Stimulated activated CD8-positive, alpha-beta memory T cell treated with anti-CD3 and anti-CD28 coated beads, Interleukin-4, amount 100 ng/mL, for 1 hour (primary cell): ENCODE measurements around the gene LOC101059915.

Experiments used
- DNase-seq, 2 donors: peaks; one replicate each; pipeline ENCODE4 v3.0.0-alpha.2; 2020; ENCODE audit warnings: low read depth in 2 of 2, low spot score in 1 of 2

LOC101059915 gene

DNA sequence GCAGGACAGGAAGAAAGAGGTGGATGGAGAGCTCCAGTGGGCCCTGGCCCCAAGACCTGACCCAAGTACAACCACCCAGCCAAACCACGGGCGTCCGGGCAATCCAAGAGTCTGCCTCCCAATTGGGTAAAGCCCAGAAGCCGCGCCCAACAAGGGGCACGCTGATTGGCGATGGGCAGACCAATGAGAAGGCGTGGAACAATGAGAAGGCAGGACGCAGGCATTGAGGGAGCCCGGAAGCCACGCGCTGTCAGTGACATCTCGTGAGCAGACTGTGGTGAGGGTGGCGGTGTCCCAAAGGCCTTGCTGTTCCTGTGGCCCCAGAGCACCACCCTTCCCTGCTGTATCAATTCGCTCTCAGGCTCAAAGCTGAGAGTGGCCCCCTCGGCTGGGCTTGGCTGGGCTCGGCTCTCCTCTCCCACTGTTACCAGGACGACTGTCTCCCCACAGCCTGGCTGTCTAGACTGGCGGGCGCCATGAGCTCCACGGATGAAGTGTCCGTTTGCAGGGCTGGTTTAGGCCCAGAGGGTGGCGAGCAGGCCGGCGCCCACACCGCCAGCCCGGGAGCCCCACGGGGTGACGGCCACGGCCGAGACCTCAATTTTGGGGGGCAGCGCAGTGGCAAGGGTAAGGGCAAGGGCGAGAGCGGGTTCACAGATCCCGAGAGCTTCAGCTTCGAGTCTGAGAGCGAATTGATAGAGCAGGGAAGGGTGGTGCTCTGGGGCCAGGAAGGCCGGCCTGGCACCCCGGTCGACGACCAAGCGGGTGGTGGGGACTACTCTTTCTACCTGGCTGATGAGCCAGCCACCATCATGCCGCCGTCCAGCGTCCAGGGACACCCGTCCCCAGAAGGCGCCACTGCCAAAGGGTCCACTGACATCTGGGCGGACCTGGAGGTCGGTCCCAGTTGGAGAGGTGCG, at the start of gene LOC101059915:
LOC101059915 (plus strand) TSS at position 219 of the 920 bp plus-strand sequence.
- DNase-seq = no peak

DNA sequence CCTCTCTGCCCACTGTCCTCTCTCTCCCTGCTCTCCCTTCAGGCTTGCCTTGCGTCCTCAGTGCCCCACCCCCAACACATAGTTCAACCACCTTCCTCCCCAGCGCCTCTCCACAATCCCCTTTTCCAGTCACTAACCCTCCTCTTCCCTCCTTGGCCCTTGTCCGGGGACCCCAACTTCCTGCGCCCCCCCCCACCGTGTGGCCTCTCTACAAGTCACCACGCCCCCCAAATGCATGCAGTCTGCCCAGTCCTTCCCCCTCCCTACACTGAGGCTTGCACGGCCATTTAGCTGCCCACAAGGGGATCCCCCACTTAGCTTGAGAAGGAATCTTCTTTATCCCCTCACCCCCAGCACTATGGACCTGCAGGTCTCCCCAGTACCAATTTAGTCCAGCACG, 49.6 kb upstream of the LOC101059915 start:
- DNase-seq = no peak

DNA sequence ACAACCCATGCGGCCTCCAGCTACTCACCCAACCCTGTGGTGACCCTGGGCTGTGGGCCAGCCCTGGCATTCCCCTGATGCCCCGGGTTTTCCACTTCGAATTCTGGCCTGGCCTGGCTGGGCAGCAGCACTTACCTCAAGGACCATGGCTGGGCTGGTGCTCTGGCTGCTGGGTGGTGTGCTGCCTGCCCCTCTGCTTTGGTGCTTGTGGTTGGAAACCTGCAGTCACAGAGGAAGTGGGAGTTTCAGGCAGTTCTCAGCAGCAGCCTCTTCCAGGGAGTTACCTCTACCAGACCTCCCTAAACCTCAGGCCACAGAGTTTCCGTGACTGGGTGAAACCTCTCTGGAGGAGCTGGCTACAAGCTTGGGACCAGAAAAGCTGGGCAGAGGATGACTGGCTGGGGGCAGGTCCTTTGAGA, 49.0 kb upstream of the LOC101059915 start, which contains the start of gene CXCR3:
CXCR3 (minus strand) TSS at position 209 of the 419 bp plus-strand sequence; CDS start at position 147, 62 bp downstream.
- DNase-seq = peak; percentile 38 to 41

DNA sequence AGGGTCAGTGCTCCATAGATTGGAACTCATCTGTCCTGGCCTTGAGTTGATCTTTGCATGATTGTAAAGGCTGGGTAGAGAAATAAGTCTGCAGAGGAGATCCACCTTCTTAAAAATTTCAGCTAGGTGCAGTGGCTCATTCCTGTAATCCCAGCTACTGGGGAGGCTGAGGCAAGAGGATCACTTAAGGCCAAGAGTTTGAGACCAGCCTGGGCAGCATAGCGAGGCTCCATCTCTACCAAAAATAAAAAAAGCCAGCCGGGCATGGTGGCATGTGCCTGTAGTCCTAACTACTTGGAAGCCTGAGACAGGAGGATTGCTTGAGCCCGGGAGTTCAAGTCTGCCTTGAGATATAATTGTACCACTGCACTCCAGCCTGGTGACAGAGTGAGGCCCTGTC, 48.6 kb upstream of the LOC101059915 start:
- no peak for DNase-seq

DNA sequence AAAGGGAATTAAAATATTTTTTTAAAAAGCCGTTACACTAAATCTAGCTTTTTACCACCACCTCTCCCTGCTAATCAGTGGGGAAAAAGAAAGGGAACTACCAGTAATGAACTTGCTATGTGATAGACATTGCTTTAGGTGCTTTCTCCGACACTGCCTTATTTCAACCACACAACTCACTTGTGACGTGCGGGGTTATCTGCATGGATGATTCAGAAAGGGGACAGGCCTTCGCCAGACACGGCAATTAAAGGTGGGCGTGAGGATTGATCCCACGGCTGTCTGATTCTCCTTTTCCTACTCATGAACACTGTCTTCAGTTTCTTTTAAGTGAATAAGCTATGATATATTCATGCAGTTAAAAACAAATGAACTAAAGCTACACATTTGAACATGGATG, 48.2 kb upstream of the LOC101059915 start:
- peak in 1 of 2 donors; percentile 17 for DNase-seq

DNA sequence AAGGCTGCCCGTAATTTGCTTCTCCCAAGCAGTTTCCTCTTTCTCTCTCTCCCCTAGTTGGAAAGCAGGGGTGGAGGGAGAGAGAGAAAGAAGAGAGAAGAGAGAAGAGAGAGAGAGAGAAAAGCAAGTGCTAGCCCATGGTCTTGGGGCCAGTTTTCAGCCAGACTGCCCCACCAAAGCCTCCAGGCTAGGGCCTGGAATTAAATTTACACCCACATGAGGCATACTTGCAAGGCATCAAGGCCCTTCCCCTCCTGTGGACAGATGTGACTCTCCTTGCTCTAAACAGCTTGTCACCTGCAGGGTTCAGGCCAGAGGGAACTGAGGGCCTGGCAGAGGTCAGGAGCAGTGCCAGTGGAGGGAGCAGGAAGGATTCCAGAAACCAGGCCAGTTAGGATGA, 47.4 kb upstream of the LOC101059915 start:
- DNase-seq = no peak

DNA sequence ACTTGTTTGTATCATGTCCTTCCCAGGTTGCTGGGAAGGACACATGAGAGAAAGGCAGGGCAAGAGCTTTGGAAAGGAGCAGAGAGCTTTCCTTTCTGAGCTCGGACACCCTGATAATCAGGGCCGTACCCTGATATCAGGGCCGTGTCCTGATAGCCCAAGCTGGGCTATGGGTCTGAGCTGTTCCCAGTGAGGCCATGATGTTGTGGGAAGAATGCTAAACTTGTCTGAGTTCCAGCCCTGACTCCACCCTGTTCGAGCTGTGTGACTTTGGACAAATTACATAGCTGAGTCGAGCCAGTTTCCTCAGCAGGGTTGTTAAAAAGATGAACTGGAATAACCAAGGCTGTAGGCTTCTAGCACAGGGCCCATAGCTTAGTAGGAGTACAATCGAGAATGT, 45.7 kb upstream of the LOC101059915 start:
- DNase-seq = no peak

DNA sequence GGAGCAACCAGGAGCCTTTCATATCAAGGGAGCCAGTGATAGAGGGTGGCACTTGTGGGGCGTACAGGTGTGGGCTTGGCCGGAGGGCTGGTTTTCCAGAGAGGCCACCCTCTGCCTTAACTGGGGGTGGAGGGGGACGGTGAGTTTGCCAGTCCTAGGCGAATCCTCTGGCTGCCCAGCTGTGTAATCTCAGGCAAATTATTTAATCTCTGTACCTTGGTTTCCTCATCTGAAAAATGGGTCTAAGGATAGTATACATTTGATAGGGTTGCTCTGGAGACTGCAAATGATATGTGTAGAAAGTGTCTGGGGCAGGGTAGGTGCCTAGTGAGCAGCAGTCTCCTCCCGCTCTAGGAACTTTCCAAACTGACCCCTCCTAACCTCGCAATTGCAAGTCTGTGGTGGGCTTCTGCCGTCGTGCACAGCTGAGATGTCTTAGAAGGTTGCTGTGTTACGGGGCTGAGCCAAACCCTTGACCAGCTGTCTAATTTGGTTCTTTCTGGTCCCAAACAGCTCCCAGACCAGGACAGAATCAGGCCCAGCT, 45.2 kb upstream of the LOC101059915 start:
- no peak for DNase-seq

DNA sequence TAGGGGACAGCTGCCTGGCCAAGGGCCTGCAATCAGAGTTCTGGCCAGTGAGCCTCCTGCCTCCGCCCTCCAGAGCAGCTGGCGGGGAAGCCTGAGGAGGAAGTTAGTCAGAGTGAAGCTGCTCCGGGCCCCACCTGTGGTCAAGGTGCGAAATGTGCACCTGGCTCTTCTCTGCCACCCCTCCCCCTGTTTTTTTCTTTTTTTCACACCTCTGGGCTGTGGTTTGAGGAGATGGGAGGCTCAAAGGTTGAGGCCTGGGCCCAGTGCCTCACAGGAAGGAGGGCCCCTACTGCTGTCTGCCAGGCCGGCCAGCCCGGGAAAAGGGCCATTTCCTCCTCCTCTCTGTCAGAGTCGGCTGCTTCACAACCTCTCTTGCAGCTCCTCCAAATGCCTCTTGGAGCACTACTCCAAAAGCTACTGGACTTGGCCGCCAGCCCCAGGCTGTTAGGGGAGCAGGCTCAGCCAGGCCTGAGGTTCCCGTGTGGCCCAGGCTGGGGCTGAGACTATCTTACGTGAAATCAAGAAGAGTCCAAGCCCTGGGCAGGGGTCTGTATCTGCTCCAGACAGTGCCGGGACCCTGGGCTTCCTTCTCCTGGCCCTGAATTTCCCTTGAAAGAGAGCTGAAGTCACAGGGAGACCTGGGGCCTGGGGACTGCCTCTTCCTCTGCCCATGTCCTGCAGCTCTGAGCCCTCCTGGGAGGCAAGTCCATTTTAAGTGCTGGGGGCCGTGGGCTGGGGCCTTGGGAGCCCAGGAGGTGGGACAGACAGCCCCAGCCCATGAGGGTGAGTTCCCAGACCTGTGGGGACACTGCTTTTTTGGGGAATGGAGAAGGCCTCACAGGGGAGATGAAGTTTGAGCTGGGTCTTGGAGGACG, 44.5 kb upstream of the LOC101059915 start:
- DNase-seq = peak in 1 of 2 donors; percentile 26

DNA sequence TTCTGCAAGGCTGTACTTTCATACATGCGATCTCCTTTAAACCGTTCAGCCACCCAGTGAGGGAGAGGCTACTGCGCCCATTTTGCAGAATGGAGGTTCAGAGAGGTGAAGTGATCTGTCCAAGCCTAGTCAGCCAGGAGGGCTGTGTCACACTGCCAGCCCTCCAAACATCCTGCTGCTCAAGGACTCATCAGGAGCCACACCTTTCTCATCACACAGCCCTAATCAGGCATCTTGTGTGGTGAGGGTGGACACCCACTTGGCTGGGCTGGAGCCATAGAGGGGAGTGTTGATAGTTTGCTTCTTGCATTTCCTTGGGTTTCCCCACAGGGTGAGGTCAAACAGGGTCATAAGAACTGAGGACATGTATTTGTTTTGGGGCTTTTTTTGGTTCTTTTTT, 43.6 kb upstream of the LOC101059915 start:
- DNase-seq = no peak

DNA sequence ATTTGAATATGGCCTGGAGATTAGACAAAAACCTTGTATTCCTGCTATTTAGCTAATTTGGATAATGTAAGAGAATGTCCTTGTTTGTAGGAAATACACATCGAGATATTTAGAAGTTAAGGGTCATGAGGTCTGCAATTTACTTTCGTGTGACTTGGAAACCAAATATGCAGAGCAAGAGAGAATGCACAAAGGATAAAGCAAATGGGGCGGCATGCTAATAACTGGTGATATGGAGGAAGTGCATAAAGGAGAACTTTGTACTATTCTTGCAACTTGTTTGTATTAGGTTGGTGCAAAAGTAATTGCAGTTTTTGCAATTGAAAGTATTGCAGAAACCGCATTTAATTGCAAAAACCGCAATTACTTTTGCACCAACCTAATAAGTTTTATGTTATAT, 41.9 kb upstream of the LOC101059915 start:
- DNase-seq = no peak

DNA sequence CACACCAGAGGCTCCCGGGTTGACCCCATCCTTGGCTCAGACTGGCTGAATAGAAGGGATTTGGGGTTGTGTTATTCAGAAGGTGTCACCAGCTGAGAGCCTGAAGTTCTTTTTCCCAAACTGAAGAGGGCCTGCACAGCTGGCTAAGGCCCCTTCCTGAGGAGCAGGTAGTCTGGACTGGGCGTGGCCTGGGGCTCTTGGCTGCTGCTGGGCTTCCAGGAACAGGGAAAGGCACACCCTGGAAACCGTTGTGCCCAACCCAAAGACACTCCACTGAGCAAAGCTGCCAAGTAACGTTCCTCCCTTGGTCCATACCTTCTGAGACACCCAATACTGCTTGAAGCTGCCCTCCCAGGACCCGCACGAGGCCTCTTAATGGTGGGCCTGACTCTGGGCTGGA, 40.8 kb upstream of the LOC101059915 start:
- no peak for DNase-seq

DNA sequence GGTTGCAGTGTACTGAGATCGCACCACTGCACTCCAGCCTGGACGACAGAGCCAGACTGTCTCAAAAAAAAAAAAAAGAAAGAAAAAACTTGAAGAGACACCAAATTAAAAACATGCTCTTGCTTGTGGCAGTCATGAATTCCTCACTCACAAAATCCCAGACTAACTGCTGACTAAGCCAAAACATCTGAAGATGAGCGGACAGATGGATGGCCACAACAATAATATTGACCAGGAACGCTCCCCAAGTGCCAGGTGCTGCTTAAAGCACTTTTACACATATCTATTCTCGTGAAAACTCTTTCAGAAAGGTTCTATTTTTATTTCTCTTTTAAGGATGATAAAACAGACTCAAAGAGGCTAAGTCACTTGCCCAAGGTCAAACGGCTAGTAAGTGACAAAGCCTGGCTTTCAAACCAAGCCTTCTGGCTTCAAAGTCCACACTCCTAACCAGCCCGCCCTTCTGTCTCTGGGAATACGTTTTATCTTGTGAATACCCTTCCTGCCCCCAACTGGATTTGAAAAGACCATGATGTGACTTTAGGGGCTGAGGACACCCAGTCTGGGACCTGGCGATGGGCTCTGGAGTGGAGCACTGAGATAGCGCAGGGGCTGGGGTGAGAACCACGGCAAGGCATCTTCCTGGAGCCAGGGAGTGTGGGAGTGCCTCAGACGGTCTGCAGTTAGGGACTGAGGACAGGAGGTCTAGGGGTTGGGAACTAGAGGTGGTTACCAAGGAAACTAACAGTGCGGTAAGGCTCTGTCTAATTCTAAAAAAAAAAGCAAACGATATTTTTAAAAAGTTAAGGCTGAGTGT, 39.5 kb upstream of the LOC101059915 start:
- no peak for DNase-seq

DNA sequence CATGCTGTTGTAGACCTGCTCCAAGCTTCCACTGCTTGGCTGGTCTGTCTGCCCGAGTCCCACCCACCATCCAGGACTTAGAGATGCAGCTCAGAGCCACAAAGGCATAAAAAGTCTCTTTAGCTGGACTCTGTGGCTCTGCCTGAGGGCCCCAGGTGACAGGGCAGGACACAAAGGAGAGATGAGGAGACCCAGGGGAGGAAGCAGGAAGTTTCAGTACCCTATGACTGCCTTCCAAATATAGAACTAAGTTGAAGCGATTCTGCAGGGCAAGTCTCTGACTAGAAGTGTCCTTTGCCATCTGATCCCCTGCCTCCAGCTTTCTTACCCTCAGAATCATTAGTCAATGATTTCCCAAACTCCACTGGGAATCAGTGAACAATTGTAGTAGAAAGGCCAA, 37.9 kb upstream of the LOC101059915 start:
- DNase-seq = no peak

DNA sequence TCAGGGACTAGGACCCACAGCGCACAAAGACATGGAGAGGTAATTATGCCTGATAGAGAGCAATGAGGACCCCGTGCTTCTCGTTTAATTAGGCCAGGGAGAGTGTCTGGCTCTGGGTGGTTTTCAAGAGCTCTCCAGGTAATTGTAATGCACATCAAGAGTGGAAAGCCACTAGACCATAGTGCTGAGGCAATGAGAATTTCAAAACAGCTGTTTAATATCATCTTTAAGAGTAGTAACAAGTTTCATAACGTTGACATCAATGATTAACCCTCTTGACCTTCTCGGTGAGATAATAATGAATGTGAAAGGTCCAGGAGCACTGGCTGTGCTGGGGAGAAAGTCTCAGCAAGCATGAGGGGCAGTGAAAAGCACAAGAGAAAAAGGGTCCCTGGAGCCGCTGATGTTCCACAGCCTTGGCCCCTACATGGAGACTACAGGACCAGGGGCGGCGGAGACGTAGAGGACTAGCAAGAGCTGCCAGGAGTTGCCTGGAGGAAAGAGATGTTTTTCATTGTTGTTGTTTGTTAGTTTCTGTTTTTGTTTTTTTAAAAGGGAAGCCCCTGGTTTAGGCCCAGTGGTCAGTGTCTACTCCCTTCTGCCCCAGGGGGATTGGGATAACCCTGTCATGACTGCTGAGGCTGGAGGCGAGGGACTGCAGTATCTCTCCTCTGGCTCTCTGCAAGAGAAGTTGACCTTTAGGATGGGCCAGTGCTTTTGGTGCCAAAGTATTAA, 34.3 kb upstream of the LOC101059915 start:
- no peak for DNase-seq

DNA sequence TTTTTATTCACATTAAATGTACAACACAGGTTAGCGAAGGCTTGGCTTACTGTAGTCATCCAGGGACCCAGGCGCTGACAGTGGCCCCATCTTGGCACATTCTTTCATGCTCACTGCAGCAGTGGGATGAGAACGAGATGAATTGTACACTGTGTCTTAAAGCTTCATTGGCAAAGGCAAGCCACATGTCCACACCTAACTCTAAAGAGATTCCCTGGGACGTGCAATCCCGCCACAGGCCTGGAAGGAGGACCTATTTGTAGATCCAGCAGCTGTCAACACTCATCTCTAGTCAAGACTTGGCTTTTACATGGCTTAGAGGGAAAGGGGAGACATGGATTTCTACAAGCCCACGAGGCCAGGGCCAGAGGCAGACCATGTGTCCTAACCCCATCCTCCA, 33.0 kb upstream of the LOC101059915 start:
- DNase-seq = no peak

DNA sequence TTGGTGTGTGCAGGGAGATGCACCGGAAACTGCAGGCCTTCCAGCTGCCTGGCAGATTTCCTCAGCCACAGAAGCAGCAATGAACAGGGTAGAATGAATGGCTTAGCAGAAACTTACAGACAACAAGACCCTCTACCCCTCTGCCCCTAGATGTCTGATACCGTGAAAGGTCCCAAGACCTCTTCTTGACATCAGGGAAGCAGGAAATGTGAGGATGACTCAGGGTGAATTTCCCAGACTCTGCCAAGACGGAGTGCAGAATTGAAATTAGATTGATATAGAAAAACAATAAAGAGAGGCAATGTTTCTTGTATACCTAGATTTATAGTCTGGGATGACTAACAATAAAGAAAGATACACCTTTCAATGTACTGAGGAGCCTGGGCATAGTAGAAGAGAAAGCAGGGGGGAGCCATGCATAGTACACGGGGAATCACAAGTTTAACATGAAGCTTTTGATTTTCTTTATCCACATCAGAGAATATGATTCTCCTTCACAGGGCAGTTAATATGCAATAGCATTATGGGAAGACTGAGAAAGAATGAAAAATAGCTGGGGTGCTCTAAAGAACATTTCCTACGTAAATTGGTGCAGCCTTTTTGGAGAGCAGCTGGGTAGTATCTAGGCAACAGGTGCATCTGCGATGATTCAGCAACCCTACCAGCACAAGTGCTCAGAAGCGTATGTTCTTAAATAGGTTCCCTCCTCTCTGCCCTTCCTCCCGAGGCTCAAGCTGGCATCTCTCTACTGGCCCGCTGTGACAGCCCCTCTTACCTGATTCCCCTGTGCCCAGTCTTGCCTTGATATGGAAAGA, 30.7 kb upstream of the LOC101059915 start:
- no peak for DNase-seq

DNA sequence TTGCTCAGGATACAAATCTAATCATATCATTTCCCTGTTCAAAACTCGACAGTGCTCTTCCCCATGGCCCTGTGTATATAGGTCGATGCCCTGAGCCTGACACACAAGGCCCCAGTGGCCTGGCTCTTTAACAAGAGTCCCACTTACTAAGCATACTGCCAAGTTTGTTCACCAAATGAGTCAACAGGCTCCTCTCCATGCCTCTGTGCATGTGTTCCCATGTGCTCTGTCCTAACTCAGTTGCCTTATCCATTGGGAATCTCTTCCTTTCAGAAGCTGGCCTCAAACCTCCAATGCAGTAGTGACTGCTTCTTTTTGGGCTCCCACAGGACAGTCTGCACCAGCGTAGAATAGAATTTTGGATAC, 30.1 kb upstream of the LOC101059915 start:
- no peak for DNase-seq

DNA sequence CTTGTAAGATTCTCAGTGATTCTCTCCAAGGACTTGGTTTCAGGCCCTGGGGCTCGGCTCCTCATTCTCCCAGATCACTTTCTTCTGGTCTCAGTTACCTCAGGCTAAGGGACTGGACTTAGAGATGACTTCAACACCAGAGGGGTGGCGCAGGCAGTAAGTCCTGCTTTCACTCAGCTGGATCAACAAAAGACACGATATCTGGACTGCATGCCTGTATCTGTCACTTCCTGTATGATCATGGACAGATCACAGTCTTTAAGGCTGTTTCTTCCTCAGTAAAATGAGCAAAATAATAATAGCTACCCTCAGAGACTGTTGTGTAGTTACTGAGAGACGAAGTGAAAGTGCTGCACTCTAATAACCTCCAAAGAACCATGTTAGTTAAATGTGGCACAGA, 29.5 kb upstream of the LOC101059915 start:
- no peak for DNase-seq
